Right forelimb (tissue), 1 donor: Measurements from ENCODE around the gene BTBD10.
"Not testable (repeated sequence)": the region's sequence is repeated elsewhere in the genome, so short reads cannot be mapped to it uniquely, and the experiment has no call there.

Experiments
- DNase-seq: peaks from one replicate; pipeline ENCODE4 v3.0.0-alpha.2; 2018

Gene BTBD10

DNA sequence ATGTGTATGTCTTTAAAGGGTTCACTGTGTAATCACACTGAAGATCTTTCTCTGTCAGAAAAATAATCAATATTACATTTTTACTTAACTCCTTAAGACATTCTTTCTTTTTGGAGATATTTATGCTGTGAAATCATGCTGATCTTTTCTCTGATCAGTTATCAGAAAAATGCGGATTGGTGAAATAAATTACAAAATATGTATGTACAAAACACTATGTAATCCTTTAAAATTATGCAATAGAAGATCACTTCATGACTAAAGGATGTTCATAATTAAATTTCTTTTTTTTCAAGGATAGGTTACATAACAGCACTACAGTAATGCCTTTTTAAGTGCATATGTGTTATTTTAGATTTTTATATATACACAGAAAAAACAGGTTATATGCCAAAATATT lies 24.7 kb downstream of the BTBD10 start:
- no peak for DNase-seq

DNA sequence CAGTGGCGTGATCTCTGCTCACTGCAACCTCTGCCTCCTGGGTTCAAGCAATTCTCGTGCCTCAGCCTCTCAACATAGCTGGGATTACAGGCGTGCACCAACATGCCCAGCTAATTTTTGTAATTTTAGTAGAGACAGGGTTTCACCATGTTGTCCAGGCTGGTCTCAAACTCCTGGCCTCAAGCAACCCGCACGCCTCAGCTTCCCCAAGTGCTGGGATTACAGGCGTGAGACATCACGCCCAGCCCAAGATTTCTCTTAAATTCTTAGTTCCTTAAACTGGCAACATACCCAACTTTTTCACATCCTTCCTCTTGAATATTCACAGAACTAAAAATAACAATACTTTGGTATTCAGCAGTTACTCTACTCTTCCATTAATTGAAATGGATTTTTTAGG lies 26.2 kb downstream of the BTBD10 start:
- not testable (repeated sequence) for DNase-seq

DNA sequence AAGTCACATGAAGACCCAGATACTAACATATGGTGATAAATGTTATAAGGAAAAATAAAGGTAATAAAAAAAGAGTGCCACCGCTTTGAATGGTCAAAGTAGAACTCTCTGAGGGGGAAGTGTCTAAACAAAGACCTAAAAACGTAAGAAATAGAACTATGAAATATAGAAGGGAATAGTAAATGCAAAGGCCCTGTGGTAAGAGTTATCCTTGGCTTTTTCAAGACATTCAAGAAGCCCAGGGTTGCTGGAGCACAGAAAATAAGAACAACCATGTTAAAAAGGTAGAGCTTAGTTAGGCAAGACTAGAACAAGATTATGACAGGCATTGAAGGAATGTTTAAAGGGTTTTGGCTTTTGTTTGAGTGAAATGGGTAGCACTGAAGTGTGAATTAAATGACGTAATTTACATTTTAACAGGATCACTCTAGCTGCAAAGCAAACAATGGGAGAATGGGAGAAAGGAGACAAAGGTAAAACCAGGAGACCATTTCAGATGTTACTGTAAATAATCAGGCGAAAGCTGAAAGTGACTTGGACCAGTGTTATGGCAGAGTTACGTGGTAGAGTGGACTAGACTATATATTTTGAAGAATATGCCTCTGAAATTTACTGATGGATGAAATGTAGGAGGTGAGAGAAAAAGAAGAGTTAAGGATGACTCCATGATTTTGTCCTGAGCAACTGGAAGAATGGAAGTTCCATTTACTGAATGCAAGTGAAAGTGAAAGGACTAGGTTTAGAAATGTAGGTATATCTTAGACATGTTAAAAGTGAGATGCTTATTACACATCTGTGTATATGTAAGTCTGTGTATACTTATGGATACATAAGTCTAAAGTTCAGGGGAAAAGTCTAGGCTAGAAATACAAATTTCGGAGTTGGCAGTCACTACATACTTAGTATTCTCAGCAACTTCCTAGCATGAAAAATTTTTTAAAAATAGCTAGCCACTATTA lies 28.5 kb downstream of the BTBD10 start:
- DNase-seq: no peak

DNA sequence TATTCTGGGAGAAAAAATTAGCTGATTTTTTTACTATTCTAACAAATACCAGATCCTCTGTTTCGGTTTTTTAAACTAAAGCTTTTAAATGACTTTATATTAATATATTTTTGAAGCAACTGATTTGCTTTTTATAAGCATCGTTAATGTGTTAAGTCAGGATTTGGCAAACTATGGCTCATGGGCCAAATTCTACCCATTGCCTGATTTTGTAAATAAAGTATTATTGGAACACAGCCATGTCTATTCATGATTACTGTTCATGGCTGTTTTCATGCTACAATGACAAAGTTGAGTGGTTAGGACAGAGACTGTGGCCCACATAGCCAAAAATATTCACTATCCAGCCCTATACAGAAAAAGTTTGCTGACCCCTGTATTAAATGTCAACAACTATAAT lies 29.6 kb downstream of the BTBD10 start:
- DNase-seq: no peak

DNA sequence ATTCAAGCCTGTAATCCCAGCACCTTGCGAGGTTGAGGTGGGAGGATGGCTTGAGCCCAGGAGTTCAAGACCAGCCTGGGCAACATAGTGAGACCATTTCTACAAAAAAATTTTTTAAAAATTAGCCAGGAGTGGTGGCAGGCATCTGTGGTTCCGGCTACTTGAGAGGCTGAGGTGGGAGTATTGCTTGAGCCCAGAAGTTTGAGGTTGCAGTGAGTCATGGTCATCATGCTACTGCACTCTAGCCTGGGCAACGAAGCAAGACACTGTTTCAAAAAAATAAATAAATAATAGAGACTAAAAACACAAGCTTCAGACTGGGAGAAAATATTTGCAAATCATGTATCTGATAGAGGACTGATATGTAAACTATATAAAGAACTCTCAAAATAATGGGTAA lies 33.2 kb downstream of the BTBD10 start:
- no peak for DNase-seq

DNA sequence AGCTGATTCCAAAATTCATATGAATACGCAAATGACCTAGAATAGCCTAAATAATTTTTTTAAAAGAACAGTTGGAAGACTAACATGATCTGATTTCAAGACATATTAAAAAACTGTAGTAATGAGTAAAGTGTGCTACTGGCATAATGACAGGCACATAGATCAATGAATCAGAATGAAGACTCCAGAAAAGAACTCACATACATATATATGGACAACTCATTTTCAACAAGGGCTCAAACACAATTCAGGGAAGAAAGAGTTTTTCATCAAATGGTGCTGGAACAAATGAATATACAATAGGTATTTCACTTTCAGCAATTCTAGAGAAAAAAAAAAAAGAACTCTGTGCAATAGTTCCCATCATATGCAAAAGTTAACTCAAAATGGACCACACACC lies 33.7 kb downstream of the BTBD10 start:
- DNase-seq: no peak

DNA sequence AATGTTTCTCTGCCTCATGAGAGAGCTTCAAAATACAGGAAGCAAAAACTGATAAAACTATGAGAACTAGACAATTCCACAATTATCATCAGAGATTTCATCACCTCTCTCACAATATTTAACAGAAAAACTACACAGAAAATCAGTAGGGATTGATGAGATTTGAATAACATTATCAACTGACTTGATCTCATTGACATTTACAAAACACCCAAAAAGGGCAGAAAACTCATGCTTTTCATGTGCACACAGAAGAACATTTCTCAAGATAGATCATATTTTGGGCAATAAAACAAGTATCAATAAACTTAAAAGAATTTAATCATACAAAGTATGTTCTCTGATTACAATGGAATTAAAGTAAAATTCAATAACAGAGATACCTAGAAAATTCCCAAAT lies 35.6 kb downstream of the BTBD10 start:
- DNase-seq: no peak

DNA sequence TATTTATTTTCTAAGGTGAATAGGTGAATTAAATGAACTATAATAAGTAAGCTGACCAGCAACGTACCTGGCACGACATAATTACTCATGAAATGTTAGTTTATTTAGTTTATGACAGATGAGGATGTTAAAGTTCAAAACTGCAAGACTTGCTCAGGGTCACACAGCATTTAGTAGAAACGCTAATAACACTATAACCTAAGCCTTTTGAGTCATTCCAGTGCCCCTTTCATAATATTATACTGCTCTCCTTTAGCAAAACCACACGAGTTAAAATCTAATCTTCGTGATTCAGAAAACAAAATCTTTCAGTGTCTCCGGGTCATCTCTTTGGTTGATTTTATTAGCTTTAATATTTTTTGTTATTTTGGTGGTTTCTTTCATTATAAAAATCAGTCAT lies 39.6 kb downstream of the BTBD10 start:
- DNase-seq: no peak

DNA sequence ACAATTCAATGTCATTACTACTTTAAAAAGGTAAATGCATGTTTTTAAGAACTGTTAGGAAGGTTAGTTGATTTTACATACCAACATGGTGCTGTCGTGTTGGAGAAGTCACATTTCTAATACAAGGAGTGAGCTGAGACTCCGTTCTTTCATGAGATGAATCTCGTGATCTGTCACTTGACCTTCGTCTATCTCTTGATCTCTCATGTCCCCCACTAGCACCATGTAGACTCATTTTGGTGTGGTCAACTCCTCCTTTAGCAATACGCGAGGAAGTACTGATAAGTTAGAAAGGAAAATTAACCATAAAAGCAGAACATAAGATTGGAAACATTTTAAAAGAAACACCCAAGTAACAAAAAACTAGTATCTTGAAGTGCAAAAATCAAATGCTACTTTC lies 41.5 kb downstream of the BTBD10 start:
- no peak for DNase-seq

DNA sequence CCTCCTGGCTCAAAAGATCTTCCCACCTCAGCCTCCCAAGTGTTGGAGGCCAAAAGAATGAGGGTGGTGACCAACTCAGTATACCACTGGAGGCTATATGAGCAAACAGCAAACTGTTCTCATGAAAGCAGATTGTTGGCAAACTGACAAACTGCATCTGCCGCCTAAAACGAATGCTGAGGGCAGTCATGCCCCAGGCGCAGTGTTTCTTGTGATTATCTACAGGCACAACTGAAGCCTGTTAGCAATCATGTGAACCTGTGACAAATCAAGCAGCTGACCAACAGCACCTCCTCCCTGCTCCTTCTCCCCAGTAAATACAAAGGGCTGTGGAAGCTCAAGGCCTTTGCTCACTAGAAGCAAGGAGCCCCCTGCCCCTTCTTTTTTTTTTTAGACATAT lies 47.8 kb downstream of the BTBD10 start:
- no peak for DNase-seq

DNA sequence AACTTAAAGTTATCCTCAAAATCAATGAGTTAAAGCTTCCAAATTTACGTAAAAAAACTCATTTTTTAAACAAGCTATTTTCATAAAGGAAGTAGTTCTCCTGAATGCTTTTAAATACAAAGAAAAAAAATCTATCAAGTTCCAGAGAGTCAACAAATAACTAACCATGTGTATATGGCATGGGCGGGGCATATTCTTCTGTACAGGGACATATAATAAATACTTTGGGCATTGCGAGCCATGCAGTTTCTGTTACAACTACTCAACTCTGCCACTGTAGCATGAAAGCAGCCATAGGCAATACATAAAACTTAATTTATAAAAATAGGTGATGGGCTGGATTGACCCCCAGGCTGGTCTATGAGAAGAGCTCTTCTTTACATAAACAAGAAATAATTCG lies 57.8 kb downstream of the BTBD10 start:
- no peak for DNase-seq

DNA sequence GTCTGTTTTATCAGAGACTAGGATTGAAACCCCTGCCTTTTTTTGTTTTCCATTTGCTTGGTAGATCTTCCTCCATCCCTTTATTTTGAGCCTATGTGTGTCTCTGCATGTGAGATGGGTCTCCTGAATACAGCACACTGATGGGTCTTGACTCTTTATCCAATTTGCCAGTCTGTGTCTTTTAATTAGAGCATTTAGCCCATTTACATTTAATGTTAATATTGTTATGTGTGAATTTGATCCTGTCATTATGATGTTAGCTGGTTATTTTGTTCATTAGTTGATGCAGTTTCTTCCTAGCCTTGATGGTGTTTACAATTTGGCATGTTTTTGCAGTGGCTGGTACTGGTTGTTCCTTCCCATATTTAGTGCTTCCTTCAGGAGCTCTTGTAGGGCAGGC lies 64.7 kb downstream of the BTBD10 start:
- not testable (repeated sequence) for DNase-seq

DNA sequence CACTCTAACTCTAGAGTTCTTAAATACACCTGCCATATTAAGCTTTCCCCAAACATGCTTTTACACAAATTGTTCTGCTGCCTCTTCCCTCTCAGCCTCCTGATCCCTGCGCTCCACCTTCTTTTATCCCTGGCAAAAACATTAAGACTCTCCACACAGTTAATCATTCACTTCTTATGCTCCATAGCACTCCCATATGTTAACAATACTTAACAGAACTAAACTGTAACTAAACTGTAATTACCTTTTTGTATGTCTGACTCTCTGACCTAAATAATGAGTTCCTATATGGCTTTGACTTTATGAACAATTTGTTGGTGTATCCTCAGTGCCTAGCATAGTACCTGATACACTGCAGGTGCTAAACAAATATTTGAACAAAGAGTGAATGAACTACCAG lies 71.8 kb downstream of the BTBD10 start:
- DNase-seq: no peak

DNA sequence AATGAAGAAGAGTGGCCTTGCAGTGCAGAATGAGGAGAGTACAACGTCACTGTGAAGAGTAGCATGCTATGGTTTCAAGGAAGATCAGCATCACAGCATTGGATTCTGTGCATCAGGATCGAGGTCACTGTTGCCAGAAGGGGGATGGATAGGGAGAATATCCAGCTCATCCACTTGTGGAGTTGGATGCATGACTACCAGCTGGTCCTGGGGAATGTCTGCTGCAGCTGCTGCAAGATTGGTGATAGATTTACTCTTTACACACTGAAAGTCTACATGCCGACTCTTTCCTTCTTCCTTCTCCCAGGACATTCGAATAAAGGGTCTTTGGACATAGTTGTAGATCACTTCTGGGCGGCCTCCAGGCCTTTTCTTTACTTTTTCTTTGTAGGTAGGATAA lies 74.3 kb downstream of the BTBD10 start:
- DNase-seq: no peak

DNA sequence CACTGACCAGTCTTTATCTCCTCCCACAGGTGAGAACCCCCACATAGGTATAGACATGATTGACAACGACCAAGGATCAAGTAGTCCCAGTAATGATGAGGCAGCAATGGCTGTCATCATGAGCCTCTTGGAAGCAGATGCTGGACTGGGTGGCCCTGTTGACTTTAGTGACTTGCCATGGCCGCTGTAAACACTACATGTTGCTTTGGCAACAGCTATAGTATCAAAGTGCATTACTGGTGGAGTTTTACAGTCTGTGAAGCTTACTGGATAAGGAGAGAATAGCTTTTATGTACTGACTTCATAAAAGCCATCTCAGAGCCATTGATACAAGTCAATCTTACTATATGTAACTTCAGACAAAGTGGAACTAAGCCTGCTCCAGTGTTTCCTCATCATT lies 76.5 kb downstream of the BTBD10 start:
- no peak for DNase-seq

DNA sequence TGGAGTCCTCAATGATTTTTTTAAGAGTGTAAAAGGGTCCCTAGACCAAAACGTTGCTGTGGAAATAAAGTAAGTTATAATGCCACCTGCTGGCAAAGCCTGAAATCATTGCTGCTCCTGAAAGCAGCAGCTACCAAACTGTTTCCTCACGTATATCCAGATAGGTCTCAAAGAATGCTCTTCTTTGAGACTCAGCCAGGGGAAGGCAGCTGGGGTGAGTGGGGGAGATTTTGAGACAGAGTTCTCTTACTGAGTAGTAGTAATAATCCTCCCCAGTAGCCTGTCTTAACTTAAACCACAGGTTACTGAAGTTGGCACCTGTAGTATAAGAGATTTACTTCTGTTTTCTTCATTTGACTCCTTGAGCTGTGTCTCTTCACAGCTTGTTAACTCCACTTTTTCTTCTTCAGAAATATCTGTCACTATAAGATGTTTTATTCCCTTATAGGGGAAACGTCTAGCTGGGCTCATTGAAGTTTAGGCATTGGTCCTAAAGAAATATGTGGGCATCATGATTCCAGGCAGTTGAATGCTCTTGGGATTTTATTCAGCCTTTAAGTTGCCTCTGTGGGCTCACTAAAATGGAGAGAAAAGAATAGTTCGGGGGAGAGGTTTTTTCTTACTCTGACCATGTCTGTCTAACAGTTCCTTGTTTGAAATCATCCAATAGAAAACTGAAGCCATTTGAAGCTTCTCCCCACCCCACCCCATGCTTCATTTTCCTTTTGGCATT lies 77.9 kb downstream of the BTBD10 start:
- DNase-seq: no peak

DNA sequence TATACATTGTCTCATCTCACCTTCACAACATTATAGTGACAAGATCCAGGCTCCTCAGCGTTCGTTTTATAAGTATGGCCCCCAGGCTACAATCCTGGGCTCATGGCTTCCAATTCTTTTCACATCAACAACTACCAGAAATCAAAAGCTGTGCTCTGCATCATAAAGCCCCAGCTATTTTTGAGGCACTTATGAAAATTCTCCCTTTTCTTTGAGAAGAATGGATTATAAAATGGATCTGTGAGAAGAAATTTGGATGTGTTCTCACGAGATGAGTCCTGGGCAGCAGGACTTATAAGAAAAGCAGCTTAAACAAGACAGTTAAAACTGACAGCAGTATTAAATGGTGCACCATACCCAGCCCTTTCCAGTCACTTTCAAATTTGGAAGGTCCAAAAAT lies 80.3 kb downstream of the BTBD10 start:
- no peak for DNase-seq

DNA sequence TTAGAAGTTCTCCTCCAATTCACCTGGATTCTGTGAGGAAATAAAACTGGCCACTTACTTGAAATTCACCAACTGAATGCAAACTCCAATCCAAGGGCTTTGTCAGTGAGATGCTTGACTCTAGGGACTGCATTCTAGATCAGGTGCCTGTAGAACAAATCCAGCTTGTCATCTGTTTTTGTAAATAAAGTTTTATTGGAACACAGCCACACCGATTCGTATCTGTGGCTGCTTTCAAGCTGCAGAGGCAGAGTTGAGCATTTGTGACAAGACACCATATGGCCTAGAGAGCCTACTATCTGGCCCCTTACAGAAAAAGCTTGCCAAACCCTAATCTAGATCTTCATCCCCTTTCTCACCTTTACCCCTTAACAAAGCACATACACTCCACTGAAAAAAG lies 82.3 kb downstream of the BTBD10 start:
- no peak for DNase-seq

DNA sequence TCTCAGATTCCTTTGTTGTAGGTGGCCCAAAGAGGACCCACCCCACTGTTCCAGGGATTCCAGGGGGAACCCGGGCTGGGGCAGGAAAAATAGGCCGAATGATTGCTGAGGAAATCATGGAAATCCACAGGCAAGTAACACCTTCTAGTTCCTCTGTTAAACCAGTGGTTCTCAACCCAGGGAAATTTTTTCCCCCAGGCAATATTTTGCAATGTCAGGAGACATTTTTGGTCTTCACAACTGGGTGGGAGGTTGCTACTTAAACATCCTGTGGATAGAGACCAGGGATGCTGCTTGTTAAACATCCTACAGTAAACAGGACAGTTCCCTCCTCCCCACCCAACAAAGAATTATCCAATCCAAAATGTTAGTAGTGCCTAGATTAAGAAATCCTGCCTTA lies 84.7 kb downstream of the BTBD10 start:
- DNase-seq: no peak

DNA sequence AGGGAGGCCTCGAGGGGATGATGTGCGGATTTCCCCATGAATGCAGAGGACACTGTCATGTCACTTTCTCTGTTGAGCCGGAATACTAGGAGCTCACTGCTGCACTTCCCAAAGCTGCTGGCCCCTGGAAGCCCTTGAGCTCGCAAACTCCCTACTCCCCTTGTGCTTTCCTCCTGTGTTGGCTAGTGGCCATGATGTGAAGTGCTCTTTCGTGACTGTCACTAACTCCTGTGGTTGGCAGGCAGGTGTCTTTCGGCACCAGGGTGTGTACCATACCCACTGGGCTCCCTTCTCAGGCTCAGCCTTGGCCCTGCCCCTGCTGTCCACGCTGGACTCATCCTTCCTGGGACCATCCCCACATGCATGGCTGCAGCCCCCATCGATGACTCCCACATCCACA lies 86.2 kb downstream of the BTBD10 start:
- no peak for DNase-seq

DNA sequence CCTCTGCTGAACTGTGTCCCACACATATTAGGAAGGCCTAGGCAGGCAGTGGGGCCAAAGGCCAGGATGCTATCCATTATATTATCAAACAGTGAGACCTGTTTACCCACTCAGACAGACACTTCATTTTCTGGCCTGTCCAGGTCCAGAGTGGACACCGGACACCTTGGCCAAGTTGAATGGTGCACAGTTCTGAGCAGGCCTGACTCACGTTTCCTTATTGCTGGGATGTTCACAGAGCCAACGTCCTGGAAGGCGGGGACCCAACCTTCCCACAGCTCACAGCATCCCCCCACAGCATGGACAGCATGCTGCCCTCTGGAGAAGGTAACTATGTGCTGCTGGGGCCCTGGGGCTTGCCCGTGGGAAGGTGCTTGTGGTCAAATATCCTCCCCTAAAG lies 86.6 kb downstream of the BTBD10 start:
- no peak for DNase-seq

DNA sequence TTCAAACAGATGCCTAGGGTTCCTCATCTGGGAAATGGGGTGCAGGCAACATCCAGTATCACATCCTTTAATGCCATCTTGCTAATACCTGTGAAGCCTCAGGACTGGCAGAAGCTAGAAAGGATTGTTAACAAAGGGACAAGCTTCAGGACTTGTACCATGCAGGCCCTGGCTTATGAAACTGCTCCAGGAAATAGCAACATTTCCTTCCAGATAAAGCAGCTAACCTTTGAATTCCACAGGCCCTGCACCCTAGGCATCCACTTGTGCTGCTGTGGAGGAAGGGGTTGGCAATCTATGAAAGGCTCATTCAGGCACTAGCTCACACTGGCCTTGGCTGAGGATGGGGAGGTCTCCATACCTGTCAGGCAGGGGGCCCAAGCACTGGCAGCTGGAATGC lies 87.2 kb downstream of the BTBD10 start:
- DNase-seq: no peak

DNA sequence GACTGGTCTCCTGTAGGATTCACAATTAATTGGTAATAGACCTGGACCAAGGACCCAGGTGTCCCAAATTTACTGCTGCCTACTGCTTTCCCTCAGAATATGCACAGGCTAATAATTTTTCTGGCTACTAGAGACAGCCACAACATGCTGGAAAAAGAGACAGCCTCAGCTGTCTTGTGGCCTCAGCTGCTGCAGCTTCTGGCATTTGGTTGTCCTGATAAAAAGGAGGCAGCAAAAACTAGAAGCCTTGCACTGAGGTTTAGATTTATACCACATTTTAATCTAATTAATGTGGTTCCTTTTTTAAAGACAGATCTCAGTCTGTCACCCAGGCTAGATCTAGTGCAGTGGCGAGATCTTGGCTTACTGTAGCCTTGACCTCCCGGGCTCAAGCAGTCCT lies 89.8 kb downstream of the BTBD10 start:
- no peak for DNase-seq

DNA sequence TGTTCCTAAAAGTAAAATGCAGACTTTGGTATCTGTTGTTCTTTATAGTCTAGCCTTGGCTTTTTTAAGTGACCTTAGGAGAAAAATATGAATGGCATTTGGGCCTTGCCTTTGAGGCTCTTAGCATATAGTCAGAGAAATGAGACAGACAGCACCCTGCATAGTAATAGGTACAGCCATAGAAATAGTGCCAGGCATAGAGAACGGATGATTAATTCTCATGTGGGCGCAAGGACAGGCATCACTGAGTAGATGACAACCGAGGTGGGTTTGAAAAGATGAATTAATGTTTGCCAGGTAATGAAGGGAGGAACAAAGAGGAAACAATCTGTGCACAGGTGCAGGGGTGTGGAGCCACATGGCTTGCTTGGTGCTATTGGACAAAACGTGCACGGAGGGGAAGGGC lies 95.0 kb downstream of the BTBD10 start:
- DNase-seq: no peak
